Activated CD4-positive, alpha-beta memory T cell treated with anti-CD3 and anti-CD28 coated beads, Interleukin-2, amount 10 ng/mL, durations not matched to agents 7 days and 5 days (primary cell): Measurements from ENCODE around the gene FAF1. TPM values are rescaled to one million over a fixed set of nuclear protein-coding genes. Genes with fewer than 3 reads are reported as not detected.
"Not testable (repeated sequence)": the region's sequence is repeated elsewhere in the genome, so short reads cannot be mapped to it uniquely, and the experiment has no call there.

Experiments
- CTCF ChIA-PET: fragments of 350-600 bp; sonication (Branson Sonifier 250); formaldehyde crosslinking; loops from one replicate; lab custom pipeline; 2021; ENCODE audit warnings: antibody characterized with exemption, inconsistent platforms; lab: Charles Lee
- POLR2A ChIA-PET: fragments of 350-600 bp; sonication (Branson Sonifier 250); formaldehyde crosslinking; loops from one replicate; lab custom pipeline; 2021; ENCODE audit warnings: antibody characterized with exemption; lab: Charles Lee
- DNase-seq: peaks from one replicate; pipeline ENCODE4 v3.0.0-alpha.2; 2020
- H3K27ac Mint-ChIP-seq: one replicate; pipeline ENCODE4 v1.8.0; 2021; ENCODE audit warnings: mild to moderate bottlenecking, mixed read lengths
- H3K27me3 Mint-ChIP-seq: one replicate; pipeline ENCODE4 v1.8.0; 2021; ENCODE audit warnings: mixed read lengths
- H3K36me3 Mint-ChIP-seq: one replicate; pipeline ENCODE4 v1.8.0; 2021; ENCODE audit warnings: low read depth, mixed read lengths
- H3K4me1 Mint-ChIP-seq: one replicate; pipeline ENCODE4 v1.8.0; 2021; ENCODE audit warnings: mixed read lengths
- H3K4me3 Mint-ChIP-seq: one replicate; pipeline ENCODE4 v1.8.0; 2021; ENCODE audit warnings: mild to moderate bottlenecking, mixed read lengths
- H3K9me3 Mint-ChIP-seq: one replicate; pipeline ENCODE4 v1.8.0; 2021; ENCODE audit warnings: mixed read lengths
- total RNA-seq, 2 experiments: library from RNA; stranded (reverse); gene quantifications; one replicate each; pipeline ENCODE4 v1.2.3, GENCODE V29; 2021

The FAF1 gene
- total RNA-seq, 2 experiments from 2014 or later, result 71.3 to 75.1 TPM

DNA sequence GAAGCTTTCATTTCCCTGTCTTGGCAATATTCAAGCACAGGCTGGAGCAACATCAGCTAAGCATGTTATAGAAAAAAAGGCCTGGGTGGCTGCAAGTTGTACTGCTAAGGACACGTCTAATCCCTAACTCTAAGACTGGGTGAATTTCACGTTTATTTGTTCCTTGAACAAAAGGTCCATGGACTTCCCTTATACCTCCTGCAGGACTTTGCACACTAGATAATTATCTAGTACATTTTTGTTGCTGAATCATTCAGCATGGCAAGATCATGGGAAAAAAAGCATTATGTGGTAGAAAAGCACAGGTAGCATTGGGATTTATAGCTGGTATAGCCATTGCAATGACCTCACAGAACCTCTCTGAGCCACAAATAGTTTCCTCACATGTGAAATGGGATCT is 406.1 kb downstream of the FAF1 start:
- Mint-ChIP-seq H3K9me3 (no peaks in the 10 kb centered on the region), H3K4me1 (no peaks in the 10 kb centered on the region), H3K36me3 (no peaks in the 10 kb centered on the region), H3K27ac (no peak overlapping the region), H3K27me3 (no peaks in the 10 kb centered on the region), H3K4me3 (no peak overlapping the region)
- no peak for DNase-seq
- POLR2A ChIA-PET, result no interaction called here
- CTCF ChIA-PET, result no interaction called here

DNA sequence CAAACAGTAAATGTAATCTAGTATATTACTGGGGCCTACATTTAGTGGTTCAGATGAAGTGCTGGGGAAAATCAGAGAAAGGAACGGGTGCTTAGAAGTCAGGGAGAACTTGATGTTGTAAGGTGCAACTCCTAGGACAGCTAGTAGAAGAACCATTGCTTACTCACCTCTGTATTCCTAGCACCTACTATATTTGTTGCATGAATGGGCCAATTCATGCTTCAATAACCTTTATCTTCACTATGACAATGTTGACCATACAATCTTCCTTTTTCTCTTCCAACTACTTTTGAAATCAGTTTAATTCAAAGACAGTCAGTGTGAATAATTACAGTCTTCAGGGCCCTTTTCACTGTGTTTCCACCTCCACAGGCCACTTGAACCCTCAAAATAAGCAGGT is 411.8 kb downstream of the FAF1 start:
- DNase-seq, result no peak
- ChIA-PET CTCF (no interaction called here), POLR2A (no interaction called here)
- no peaks in the 10 kb centered on the region for H3K4me1 Mint-ChIP-seq
- no peaks in the 10 kb centered on the region for H3K36me3 Mint-ChIP-seq
- H3K4me3 Mint-ChIP-seq, result no peak overlapping the region
- no peaks in the 10 kb centered on the region for H3K27me3 Mint-ChIP-seq
- no peak overlapping the region for H3K27ac Mint-ChIP-seq
- H3K9me3 Mint-ChIP-seq, result no peaks in the 10 kb centered on the region

DNA sequence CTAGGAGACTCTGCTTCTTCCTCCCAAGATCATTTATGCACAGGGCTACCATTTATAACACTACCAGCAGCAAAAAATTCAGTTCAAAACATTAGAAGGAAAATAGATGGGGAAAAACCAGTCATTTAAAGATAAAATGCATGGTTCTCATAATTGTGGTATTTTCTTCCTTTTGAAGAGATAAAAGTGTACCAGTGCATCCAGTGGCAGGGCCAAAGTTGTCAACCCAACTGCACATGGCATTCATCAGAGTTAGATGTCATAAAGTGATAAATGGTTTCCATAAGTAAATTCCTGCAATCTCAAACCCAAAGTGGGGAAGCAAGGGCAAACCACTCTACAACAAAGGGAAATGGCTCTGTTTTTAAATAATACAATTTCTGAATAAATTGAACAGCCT is 417.7 kb downstream of the FAF1 start:
- POLR2A ChIA-PET, result no interaction called here
- DNase-seq, result no peak
- no peak overlapping the region for H3K27ac Mint-ChIP-seq
- no peaks in the 10 kb centered on the region for H3K27me3 Mint-ChIP-seq
- CTCF ChIA-PET, result no interaction called here
- H3K9me3 Mint-ChIP-seq, result no peaks in the 10 kb centered on the region
- no peaks in the 10 kb centered on the region for H3K4me1 Mint-ChIP-seq
- H3K4me3 Mint-ChIP-seq, result no peak overlapping the region
- no peaks in the 10 kb centered on the region for H3K36me3 Mint-ChIP-seq

DNA sequence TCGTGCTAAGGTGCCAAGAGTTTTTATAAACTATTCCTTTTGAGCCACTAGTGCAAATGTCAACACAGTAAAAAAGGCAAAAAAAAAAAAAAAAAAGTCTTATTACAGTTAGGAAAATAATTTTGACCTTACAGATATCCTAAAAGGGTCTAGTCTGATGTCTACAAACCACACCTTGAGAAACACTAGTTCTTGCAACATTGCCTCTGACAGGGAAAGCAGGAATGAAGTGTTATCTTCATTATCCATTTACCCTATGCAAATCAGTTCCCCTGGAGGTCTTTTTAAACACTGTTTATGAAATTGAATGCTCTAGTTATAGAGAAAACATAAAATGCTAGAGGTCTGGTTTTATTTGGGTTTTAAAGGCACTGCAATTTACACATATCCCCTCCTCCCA is 421.6 kb downstream of the FAF1 start:
- H3K4me3 Mint-ChIP-seq, result no peak overlapping the region
- POLR2A ChIA-PET, result no interaction called here
- CTCF ChIA-PET, result no interaction called here
- peaks cover 2% of the 10 kb centered on the region for H3K36me3 Mint-ChIP-seq
- H3K27ac Mint-ChIP-seq, result no peak overlapping the region
- DNase-seq, result no peak
- no peaks in the 10 kb centered on the region for H3K9me3 Mint-ChIP-seq
- no peaks in the 10 kb centered on the region for H3K27me3 Mint-ChIP-seq
- H3K4me1 Mint-ChIP-seq, result no peaks in the 10 kb centered on the region

DNA sequence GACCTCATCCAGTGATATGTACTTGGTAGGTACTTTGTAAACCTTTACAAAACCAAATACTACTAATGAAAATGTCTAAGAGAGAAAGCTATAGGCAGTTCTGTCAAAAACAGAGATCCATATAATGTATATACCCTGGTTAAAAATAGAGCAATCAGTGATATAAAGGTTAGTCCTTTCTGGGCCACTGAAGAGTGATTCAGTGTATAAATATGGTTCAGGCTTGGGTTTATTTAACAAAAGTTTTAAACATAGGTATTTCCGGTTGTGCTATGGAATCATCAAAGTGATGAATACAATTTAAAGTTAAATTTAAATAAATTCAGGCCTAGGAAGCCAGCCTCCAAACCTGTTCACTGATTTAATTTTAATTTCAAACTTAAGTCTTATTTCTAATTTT is 428.5 kb downstream of the FAF1 start:
- ChIA-PET CTCF (no interaction called here), POLR2A (no interaction called here)
- H3K27ac Mint-ChIP-seq, result no peak overlapping the region
- H3K9me3 Mint-ChIP-seq, result no peaks in the 10 kb centered on the region
- no peak overlapping the region for H3K4me3 Mint-ChIP-seq
- DNase-seq, result no peak
- no peaks in the 10 kb centered on the region for H3K27me3 Mint-ChIP-seq
- no peaks in the 10 kb centered on the region for H3K4me1 Mint-ChIP-seq
- peaks cover 15% of the 10 kb centered on the region for H3K36me3 Mint-ChIP-seq

DNA sequence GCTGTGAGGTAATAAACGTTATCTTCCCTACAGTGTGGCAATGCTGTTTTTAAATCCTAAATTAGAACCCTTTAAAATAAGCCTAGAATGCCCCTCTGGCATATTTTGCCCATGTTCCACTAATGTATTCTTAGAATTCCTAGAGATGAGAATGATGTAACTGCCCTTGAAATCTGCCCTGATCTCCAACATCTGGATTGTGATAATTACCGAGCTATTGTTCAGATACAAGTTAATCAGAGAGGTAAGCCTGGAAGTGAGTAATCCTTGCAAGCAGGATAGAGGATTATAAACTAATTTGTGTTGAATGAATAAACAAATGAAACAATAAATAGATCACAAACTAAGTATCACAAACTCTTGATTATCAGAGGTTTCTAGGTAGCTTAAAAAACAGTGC is 429.0 kb downstream of the FAF1 start:
- no peak for DNase-seq
- H3K4me1 Mint-ChIP-seq, result no peaks in the 10 kb centered on the region
- no peaks in the 10 kb centered on the region for H3K27me3 Mint-ChIP-seq
- no peak overlapping the region for H3K27ac Mint-ChIP-seq
- no peak overlapping the region for H3K4me3 Mint-ChIP-seq
- POLR2A ChIA-PET, result no interaction called here
- CTCF ChIA-PET, result no interaction called here
- H3K36me3 Mint-ChIP-seq, result peaks cover 15% of the 10 kb centered on the region
- no peaks in the 10 kb centered on the region for H3K9me3 Mint-ChIP-seq

DNA sequence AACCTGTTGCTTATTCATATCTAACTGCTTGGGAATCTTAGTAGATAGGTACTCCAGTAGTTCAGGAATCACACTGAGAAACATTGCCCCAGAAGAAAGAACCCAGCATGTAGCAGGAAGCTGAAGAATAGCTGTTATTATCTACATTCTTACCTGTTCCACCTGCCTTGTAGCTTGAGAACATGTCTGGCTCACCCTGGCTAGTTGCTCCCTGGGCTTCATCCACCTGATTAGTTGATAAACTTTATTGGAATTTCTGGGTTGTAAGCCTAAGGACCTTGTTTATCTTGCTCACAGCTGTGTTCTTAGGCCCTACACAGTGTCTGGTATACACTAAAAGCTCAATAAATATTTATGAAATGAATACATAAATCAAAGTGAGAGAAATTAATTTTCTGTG is 430.6 kb downstream of the FAF1 start:
- Mint-ChIP-seq H3K4me3 (no peak overlapping the region), H3K36me3 (peaks cover 22% of the 10 kb centered on the region), H3K4me1 (no peaks in the 10 kb centered on the region), H3K9me3 (no peaks in the 10 kb centered on the region), H3K27ac (no peak overlapping the region), H3K27me3 (no peaks in the 10 kb centered on the region)
- CTCF ChIA-PET, result no interaction called here
- POLR2A ChIA-PET, result no interaction called here
- DNase-seq, result no peak

DNA sequence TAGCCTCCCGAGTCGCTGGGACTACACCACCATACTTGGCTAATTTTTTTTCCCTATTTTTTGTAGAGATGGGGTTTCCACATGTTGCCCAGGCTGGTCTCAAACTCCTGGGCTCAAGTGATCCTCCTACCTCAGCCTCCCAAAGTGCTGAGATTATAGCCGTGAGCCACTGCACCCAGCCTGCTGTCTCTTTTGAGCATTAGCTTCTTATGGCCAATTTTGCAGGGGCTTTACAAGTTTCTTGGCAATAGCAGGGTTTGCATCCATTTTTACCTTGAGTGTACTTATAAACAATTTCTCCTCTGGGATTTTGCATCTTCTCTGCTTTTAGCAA is 432.1 kb downstream of the FAF1 start:
- H3K4me1 Mint-ChIP-seq, CTCF ChIA-PET, H3K4me3 Mint-ChIP-seq, POLR2A ChIA-PET, H3K27me3 Mint-ChIP-seq, H3K27ac Mint-ChIP-seq, DNase-seq, H3K9me3 Mint-ChIP-seq: not testable (repeated sequence)
- peaks cover 29% of the 10 kb centered on the region for H3K36me3 Mint-ChIP-seq

DNA sequence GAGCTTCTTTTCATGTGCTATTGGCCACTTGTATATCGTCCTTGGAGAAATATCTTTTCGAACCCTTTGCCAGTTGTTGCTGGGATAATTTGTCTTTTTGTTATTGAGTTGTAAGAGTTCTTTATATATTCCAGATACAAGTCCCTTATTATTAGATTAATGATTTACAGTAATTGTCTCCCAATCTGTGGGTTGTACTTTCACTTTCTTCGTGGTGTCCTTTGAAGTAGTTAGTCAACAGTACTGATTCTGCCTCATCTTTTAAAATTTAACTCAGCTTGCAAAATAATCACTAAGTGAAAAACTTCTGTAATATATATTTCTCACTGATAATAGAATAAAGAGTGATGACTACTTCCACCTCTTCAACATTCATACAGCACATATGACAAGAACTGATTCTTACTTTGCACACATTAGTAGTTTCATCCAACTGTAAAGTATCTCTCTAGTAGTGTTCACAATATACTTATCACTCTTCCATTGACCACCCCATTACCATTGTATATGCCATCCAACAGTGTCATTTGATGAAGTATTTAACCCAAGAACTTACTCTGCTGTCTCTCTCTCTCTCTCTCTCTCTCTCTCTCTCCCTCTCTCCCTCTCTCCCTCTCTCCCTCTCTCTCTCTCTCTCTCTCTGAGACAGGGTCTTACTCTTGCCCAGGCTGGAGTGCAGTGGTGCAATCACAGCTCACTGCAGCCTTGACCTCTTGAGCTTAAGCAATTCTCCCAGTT is 432.6 kb downstream of the FAF1 start:
- CTCF ChIA-PET, result no interaction called here
- POLR2A ChIA-PET, result no interaction called here
- Mint-ChIP-seq H3K27ac (no peak overlapping the region), H3K4me1 (no peaks in the 10 kb centered on the region), H3K9me3 (no peaks in the 10 kb centered on the region), H3K27me3 (no peaks in the 10 kb centered on the region), H3K36me3 (peaks cover 29% of the 10 kb centered on the region), H3K4me3 (no peak overlapping the region)
- no peak for DNase-seq

DNA sequence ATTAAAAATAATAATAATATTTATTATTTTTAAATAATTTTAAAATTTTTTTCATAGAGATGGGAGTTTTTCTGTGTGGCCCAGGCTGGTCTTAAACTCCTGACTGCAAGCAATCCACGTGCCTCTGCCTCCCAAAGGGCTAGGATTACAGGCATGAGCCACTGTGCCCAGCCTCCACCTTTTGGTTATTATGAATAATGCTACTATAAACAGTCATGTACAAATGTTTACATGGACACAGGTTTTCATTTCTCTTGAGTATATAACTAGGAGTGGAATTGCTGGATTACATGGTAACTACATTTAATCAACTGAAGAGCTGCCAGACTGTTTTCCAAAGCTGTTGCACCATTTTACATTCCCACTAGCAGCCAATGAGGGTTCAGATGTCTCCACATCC is 433.6 kb downstream of the FAF1 start:
- POLR2A ChIA-PET, result no interaction called here
- no peak for DNase-seq
- CTCF ChIA-PET, result no interaction called here

DNA sequence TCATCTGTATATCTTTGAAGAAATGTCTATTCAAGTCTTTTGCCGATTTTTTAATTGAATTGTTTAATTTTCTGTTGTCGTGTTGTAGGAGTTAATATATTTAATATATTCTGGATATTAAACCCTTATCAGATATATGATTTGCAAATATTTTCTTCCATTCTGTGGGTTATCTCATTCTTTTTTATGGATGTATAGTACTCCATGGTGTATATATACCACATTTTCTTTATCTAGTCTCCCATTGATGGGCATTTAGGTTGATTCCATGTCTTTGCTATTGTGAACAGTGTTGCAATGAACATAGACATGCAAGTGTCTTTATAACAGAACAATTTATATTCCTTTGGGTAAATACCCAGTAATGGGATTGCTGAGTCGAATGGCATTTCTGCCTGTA is 436.5 kb downstream of the FAF1 start:
- Mint-ChIP-seq H3K4me1 (no peaks in the 10 kb centered on the region), H3K4me3 (no peak overlapping the region), H3K9me3 (no peaks in the 10 kb centered on the region), H3K27ac (no peak overlapping the region), H3K36me3 (peaks cover 26% of the 10 kb centered on the region), H3K27me3 (no peaks in the 10 kb centered on the region)
- DNase-seq, result no peak
- ChIA-PET POLR2A (no interaction called here), CTCF (no interaction called here)

More for the DNA sequence above, 433.6 kb downstream of the FAF1 start:
- H3K36me3 Mint-ChIP-seq, result peaks cover 29% of the 10 kb centered on the region
- no peaks in the 10 kb centered on the region for H3K27me3 Mint-ChIP-seq
- no peak overlapping the region for H3K4me3 Mint-ChIP-seq
- no peaks in the 10 kb centered on the region for H3K9me3 Mint-ChIP-seq
- no peaks in the 10 kb centered on the region for H3K4me1 Mint-ChIP-seq
- no peak overlapping the region for H3K27ac Mint-ChIP-seq

DNA sequence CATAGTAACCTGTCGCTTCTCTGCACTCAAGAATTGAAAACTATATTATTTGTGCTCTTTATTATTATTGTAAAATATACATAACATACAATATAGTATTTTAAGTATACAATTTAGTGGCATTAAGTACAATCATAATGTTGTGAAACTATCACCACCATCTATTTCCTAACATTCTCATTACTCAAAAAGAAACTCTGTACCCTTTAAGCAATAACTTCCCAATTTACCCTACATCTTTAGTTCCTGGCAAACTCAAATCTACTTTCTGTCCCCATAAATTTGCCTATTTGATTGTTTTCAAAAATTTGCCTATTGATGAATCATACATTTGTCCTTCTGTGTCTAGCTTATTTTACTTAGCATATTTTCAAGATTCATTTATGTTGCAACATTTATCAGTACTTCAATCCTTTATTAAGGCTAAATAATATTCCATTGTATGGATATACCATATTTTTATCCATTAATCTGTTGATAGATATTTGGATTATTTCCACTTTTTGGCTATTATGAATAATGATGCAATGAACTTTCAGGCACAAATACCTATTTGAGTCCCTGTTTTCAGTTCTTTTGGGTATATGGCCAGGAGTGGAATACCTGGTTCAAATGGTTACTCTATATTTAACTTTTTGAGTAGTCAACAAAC is 437.2 kb downstream of the FAF1 start:
- POLR2A ChIA-PET, result no interaction called here
- DNase-seq, result no peak
- Mint-ChIP-seq H3K27ac (no peak overlapping the region), H3K4me3 (no peak overlapping the region), H3K9me3 (no peaks in the 10 kb centered on the region), H3K27me3 (no peaks in the 10 kb centered on the region), H3K4me1 (no peaks in the 10 kb centered on the region), H3K36me3 (peaks cover 25% of the 10 kb centered on the region)
- CTCF ChIA-PET, result no interaction called here

DNA sequence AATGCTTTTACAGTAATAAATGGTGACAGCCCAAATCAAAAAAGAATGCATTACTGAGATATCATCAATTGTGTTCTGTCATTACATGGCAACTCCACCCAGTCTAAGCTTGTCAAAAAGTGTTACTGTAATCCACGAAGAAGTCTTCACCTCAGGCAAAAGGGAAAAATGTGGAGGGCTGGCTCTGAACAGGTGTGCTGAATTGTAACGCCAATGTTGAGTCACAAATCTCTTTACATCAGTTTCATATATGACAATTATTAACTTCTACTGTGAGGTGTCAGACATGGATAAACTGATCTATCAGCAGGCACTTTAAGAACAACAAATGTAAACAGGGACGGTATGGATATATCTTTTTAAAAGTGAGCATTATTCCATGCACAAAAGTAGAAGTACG is 438.4 kb downstream of the FAF1 start:
- no peaks in the 10 kb centered on the region for H3K9me3 Mint-ChIP-seq
- no peaks in the 10 kb centered on the region for H3K27me3 Mint-ChIP-seq
- H3K4me3 Mint-ChIP-seq, result no peak overlapping the region
- DNase-seq, result no peak
- POLR2A ChIA-PET, result no interaction called here
- no peak overlapping the region for H3K27ac Mint-ChIP-seq
- H3K4me1 Mint-ChIP-seq, result no peaks in the 10 kb centered on the region
- CTCF ChIA-PET, result no interaction called here
- peaks cover 16% of the 10 kb centered on the region for H3K36me3 Mint-ChIP-seq

DNA sequence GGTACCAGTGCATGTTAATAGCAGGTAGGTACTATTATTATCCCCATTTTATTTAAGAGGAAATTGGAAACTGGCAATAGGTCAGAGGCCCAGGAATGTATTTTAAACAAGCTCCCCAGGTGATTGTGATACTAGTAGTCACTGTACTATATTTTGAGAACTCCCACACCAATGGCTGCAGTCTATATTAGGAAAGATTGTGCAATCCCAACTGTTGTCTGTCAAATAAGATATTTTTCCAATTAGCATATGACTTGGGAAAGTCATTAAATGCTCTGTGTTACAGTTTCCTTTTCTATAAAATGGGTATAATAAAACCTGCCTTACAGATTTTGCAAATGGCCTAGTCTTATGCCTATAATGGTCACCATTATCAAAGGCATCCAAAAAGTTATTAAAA is 442.6 kb downstream of the FAF1 start:
- H3K27me3 Mint-ChIP-seq, result no peaks in the 10 kb centered on the region
- H3K27ac Mint-ChIP-seq, result no peak overlapping the region
- POLR2A ChIA-PET, result no interaction called here
- H3K36me3 Mint-ChIP-seq, result peaks cover 5% of the 10 kb centered on the region
- CTCF ChIA-PET, result no interaction called here
- no peak for DNase-seq
- no peaks in the 10 kb centered on the region for H3K9me3 Mint-ChIP-seq
- no peak overlapping the region for H3K4me3 Mint-ChIP-seq
- H3K4me1 Mint-ChIP-seq, result no peaks in the 10 kb centered on the region
